ENCODE measurements around the gene RETREG2. TPM values are rescaled to one million over a fixed set of nuclear protein-coding genes. Genes with fewer than 3 reads are reported as not detected.
A peak's percentile ranks its signal among the peaks of the same experiment; 100 is the strongest.
"Not testable (repeated sequence)": the region's sequence is repeated elsewhere in the genome, so short reads cannot be mapped to it uniquely, and the experiment has no call there.

RETREG2 gene
- total RNA-seq, 1 donor from 2014 or later, result 41.1 TPM

GRCh38 chr2:219182331-219183150 is 4.5 kb downstream of the RETREG2 start:
- no peak for ATAC-seq
- intact Hi-C loops (cut with micrococcal nuclease), result no loop called here
- DNase-seq, result no peak

GRCh38 chr2:219183151-219183772 is 5.2 kb downstream of the RETREG2 start:
- intact Hi-C loops (cut with micrococcal nuclease), result no loop called here
- no peak for DNase-seq
- ATAC-seq, result no peak

GRCh38 chr2:219184121-219184520 is 6.0 kb downstream of the RETREG2 start:
- intact Hi-C loops (cut with micrococcal nuclease), result no loop called here
- ATAC-seq (no peak), DNase-seq (no peak)

- intact Hi-C loops (cut with micrococcal nuclease), result no loop called here
- ATAC-seq (no peak), DNase-seq (no peak)
Observed at GRCh38 chr2:219186754-219187456, 8.8 kb downstream of the RETREG2 start.

- intact Hi-C loops (cut with micrococcal nuclease), result no loop called here
- no peak for DNase-seq
- ATAC-seq, result no peak
Observed at GRCh38 chr2:219197388-219197787, 19.3 kb downstream of the RETREG2 start.

- ATAC-seq (no peak), DNase-seq (no peak)
- intact Hi-C loops (cut with micrococcal nuclease), result no loop called here
Observed at GRCh38 chr2:219198974-219199373, 20.9 kb downstream of the RETREG2 start.

- intact Hi-C loops (cut with micrococcal nuclease), result no loop called here
- ATAC-seq, result no peak
Observed at GRCh38 chr2:219199470-219200211, 21.6 kb downstream of the RETREG2 start.

GRCh38 chr2:219200502-219201326 is 22.6 kb downstream of the RETREG2 start:
- intact Hi-C loops (cut with micrococcal nuclease); ATAC-seq; DNase-seq: not testable (repeated sequence)

More at GRCh38 chr2:219199470-219200211, 21.6 kb downstream of the RETREG2 start:
- DNase-seq, result no peak

- intact Hi-C loops (cut with micrococcal nuclease); ATAC-seq: not testable (repeated sequence)
Observed at GRCh38 chr2:219201331-219201730, 23.3 kb downstream of the RETREG2 start.

GRCh38 chr2:219204425-219205164 is 26.5 kb downstream of the RETREG2 start:
- ATAC-seq (no peak), DNase-seq (no peak)
- intact Hi-C loops (cut with micrococcal nuclease), result no loop called here

More at GRCh38 chr2:219201331-219201730, 23.3 kb downstream of the RETREG2 start:
- not testable (repeated sequence) for DNase-seq

- intact Hi-C loops (cut with micrococcal nuclease), result no loop called here
- ATAC-seq, result no peak
- DNase-seq, result no peak
Observed at GRCh38 chr2:219205165-219205538, 27.1 kb downstream of the RETREG2 start.

GRCh38 chr2:219205981-219206327 is 27.9 kb downstream of the RETREG2 start:
- ATAC-seq (no peak), DNase-seq (no peak)
- intact Hi-C loops (cut with micrococcal nuclease), result no loop called here

- intact Hi-C loops (cut with micrococcal nuclease), result no loop called here
- DNase-seq (peak; percentile 98), ATAC-seq (peak; percentile 97)
Observed at GRCh38 chr2:219206328-219207133, 28.5 kb downstream of the RETREG2 start, which contains the start of gene ZFAND2B. Gene ZFAND2B (plus strand): TSS chr2:219206782. CDS start chr2:219206988, 206 bp downstream.

GRCh38 chr2:219207134-219207883 is 29.2 kb downstream of the RETREG2 start:
- intact Hi-C loops (cut with micrococcal nuclease), result no loop called here
- ATAC-seq, result no peak
- DNase-seq, result no peak

- DNase-seq (no peak), ATAC-seq (no peak)
- intact Hi-C loops (cut with micrococcal nuclease), result no loop called here
Observed at GRCh38 chr2:219207884-219208740, 30.0 kb downstream of the RETREG2 start.
